K562 (cell line): Measurements from ENCODE around the gene CFAP70. TPM values are rescaled to one million over a fixed set of nuclear protein-coding genes. Genes with fewer than 3 reads are reported as not detected.

Experiments
- ATAC-seq: fragments of 200-7000 bp; cut with Tn5 transposase; 3 replicates; pipeline ENCODE4 v1.9.1; 2020; ENCODE audit warnings: moderate library complexity
- BruUV-seq: library from RNA; stranded (reverse); fragments of 400-500 nt; replicated peaks from 2 replicates; lab custom pipeline; 2021; lab: Mats Ljungman, UMichigan
- CTCF ChIA-PET: fragments of 300-600 bp; formaldehyde crosslinking; extraction: SDS; loops from one replicate; lab custom pipeline; 2021; ENCODE audit warnings: low intra/inter-chr PET ratio; lab: Yijun Ruan, JAX
- POLR2A ChIA-PET: fragments of 300-600, 350-650 bp; sonication (Branson Sonifier 250); formaldehyde crosslinking; extraction: SDS; loops from one replicate; lab custom pipeline; 2021; ENCODE audit warnings: antibody characterized with exemption, inconsistent platforms; lab: Yijun Ruan, JAX
- DNase-seq, 4 experiments: peaks; one replicate each; pipeline versions ENCODE4 v3.0.0 to v3.0.0-alpha.2; 2011 to 2018; ENCODE audit warnings: low spot score in 3 of 4, mixed read lengths in 3 of 4; ENCODE audit errors: extremely low read depth in 1 of 4
- FAIRE-seq: peaks from 2 replicates; lab custom pipeline; 2011; peaks lifted over from hg19 to GRCh38; lab: Jason Lieb, UNC
- H2AFZ ChIP-seq: 2 replicates; pipeline ENCODE4 v1.6.0; 2011; ENCODE audit warnings: low read depth, low read length, control low read depth, inconsistent platforms
- H3K27ac ChIP-seq: fragments of 200-600 bp; 3 replicates; pipeline ENCODE4 v1.8.0; 2011; ENCODE audit warnings: low read depth, mild to moderate bottlenecking, control low read depth, inconsistent platforms, low read length, moderate library complexity, mixed read lengths; ENCODE audit errors: extremely low read depth
- H3K27me3 ChIP-seq, 2 experiments: fragments of 300-600 bp in 1 of 2; 2 replicates in 1 of 2; 3 replicates in 1 of 2; pipeline versions ENCODE4 v1.6.0 to v1.8.0; 2011; ENCODE audit warnings: inconsistent platforms in 2 of 2, low read length in 2 of 2, mild to moderate bottlenecking in 1 of 2, mixed read lengths in 1 of 2, moderate library complexity in 1 of 2; ENCODE audit not compliant: control insufficient read depth in 2 of 2, insufficient read depth in 2 of 2
- H3K36me3 ChIP-seq: fragments of 300-600 bp; 3 replicates; pipeline ENCODE4 v1.8.0; 2011; ENCODE audit warnings: mild to moderate bottlenecking, low read length, inconsistent platforms; ENCODE audit not compliant: control insufficient read depth, insufficient read depth
- H3K4me1 ChIP-seq, 2 experiments: fragments of 200-600 bp in 1 of 2; replicated peaks in 1 of 2; 2 replicates in 1 of 2; 3 replicates in 1 of 2; pipeline versions ENCODE4 v1.5.1 to v1.8.0; 2011; ENCODE audit warnings: inconsistent platforms in 2 of 2, low read length in 2 of 2, mild to moderate bottlenecking in 1 of 2, mixed read lengths in 1 of 2, moderate library complexity in 1 of 2; ENCODE audit not compliant: control insufficient read depth in 2 of 2, insufficient read depth in 2 of 2
- H3K4me2 ChIP-seq: 2 replicates; pipeline ENCODE4 v1.6.1; 2011; ENCODE audit warnings: low read length, control low read depth, inconsistent platforms, mixed read lengths; ENCODE audit not compliant: insufficient read depth
- H3K4me3 ChIP-seq: fragments of 200-600 bp; sonication (generic), shearing (Covaris generic); 2 replicates; pipeline ENCODE4 v1.5.1; 2016; ENCODE audit warnings: control low read depth, inconsistent platforms
- H3K79me2 ChIP-seq: fragments of 200-600 bp; 3 replicates; pipeline ENCODE4 v1.8.0; 2011; ENCODE audit warnings: low read length, inconsistent platforms; ENCODE audit not compliant: control insufficient read depth, insufficient read depth
- H3K9ac ChIP-seq, 2 experiments: 2 replicates each; pipeline versions ENCODE4 v1.6.0 to v1.6.1; 2011; ENCODE audit warnings: low read depth in 2 of 2, low read length in 2 of 2, control low read depth in 1 of 2, inconsistent platforms in 1 of 2, mild to moderate bottlenecking in 1 of 2, mixed read lengths in 1 of 2; ENCODE audit not compliant: insufficient read depth in 1 of 2
- H3K9me1 ChIP-seq: one replicate; pipeline ENCODE4 v1.6.0; 2011; ENCODE audit warnings: inconsistent platforms, mild to moderate bottlenecking, low read length, moderate library complexity; ENCODE audit not compliant: control insufficient read depth, insufficient read depth
- H3K9me3 ChIP-seq: replicated peaks from 2 replicates; pipeline ENCODE4 v1.5.1; 2011; ENCODE audit warnings: low read depth, low read length, inconsistent platforms; ENCODE audit not compliant: control insufficient read depth, insufficient read depth
- H4K20me1 ChIP-seq: replicated peaks from 2 replicates; pipeline ENCODE4 v1.6.1; 2011; ENCODE audit warnings: low read length, inconsistent platforms, mixed read lengths; ENCODE audit not compliant: control insufficient read depth, insufficient read depth
- ARID2 ChIP-seq: fragments of 450-650 bp; IDR thresholded peaks from 2 replicates; pipeline ENCODE4 v1.6.1; 2017; ENCODE audit warnings: antibody characterized with exemption, mild to moderate bottlenecking
- BRCA1 ChIP-seq, 2 experiments: fragments of 450-650 bp in 1 of 2; sonication (generic) in 1 of 2; formaldehyde crosslinking in 1 of 2; IDR thresholded peaks; 2 replicates each; pipeline versions ENCODE4 v1.5.0 to v1.6.1; 2017 to 2020; ENCODE audit warnings: mild to moderate bottlenecking in 1 of 2, missing genetic modification reagents in 1 of 2
- CEBPZ ChIP-seq: fragments of 150-350 bp; IDR thresholded peaks from 2 replicates; pipeline ENCODE4 v1.6.1; 2014; ENCODE audit warnings: low read depth, mild to moderate bottlenecking, low read length, borderline replicate concordance
- ERF ChIP-seq: fragments of 450-650 bp; formaldehyde crosslinking; IDR thresholded peaks from 2 replicates; pipeline ENCODE4 v1.4.0; 2020; ENCODE audit warnings: mild to moderate bottlenecking, mixed read lengths
- FOSL1 ChIP-seq: fragments of 200-800 bp; sonication (Bioruptor generic); conservative IDR thresholded peaks from 2 replicates; pipeline ENCODE4 v1.6.1; 2016; ENCODE audit warnings: missing genetic modification characterization, missing compliant biosample characterization
- IRF1 ChIP-seq: sonication (generic); formaldehyde crosslinking; IDR thresholded peaks from 2 replicates; pipeline ENCODE4 v1.8.0; 2022; ENCODE audit warnings: missing genetic modification reagents, mild to moderate bottlenecking, borderline replicate concordance
- KAT7 ChIP-seq: sonication (generic); formaldehyde crosslinking; IDR thresholded peaks from 2 replicates; pipeline ENCODE4 v1.8.0; 2022; ENCODE audit warnings: missing genetic modification reagents, mild to moderate bottlenecking, borderline replicate concordance
- MECOM ChIP-seq: fragments of 250-450 bp; sonication (Bioruptor Pico); IDR thresholded peaks from 2 replicates; pipeline ENCODE4 v1.8.0; 2022; ENCODE audit warnings: inconsistent platforms
- NEUROD1 ChIP-seq: fragments of 150-350 bp; IDR thresholded peaks from 2 replicates; pipeline ENCODE4 v1.6.1; 2014; ENCODE audit warnings: borderline replicate concordance, low read length, low read depth; ENCODE audit not compliant: partially characterized antibody
- POLR2A ChIP-seq: fragments of 450-650 bp; conservative IDR thresholded peaks from 2 replicates; pipeline ENCODE4 v1.6.1; 2016
- SIRT6 ChIP-seq: IDR thresholded peaks from one replicate; pipeline ENCODE4 v1.6.1; 2012; ENCODE audit warnings: low read depth, mild to moderate bottlenecking, control low read depth, inconsistent platforms, low read length, moderate library complexity
- SPI1 ChIP-seq: IDR thresholded peaks from 2 replicates; pipeline ENCODE4 v1.6.1; 2011; ENCODE audit warnings: low read depth, low read length, control low read depth, borderline replicate concordance
- TRIM25 ChIP-seq: fragments of 450-650 bp; IDR thresholded peaks from 2 replicates; pipeline ENCODE4 v1.7.0; 2016; ENCODE audit warnings: borderline replicate concordance
- TSC22D4 ChIP-seq: fragments of 450-650 bp; IDR thresholded peaks from 2 replicates; pipeline ENCODE4 v1.6.1; 2016; ENCODE audit warnings: missing genetic modification characterization, missing biosample characterization, control low read depth
- ZFPM2 ChIP-seq: fragments of 250-450 bp; sonication (Bioruptor Pico); IDR thresholded peaks from 2 replicates; pipeline ENCODE4 v1.5.1; 2022; ENCODE audit warnings: mild to moderate bottlenecking
- ZNF780A ChIP-seq: fragments of 250-450 bp; sonication (Bioruptor Pico); IDR thresholded peaks from 2 replicates; pipeline ENCODE4 v1.5.0; 2021; ENCODE audit warnings: mild to moderate bottlenecking
- WGBS: fragments of 100-300 bp; shearing (Covaris generic); methylation state at CpG from one replicate; pipeline ENCODE4 v1.1.6; 2016; ENCODE audit warnings: low coverage, mixed read lengths; ENCODE audit not compliant: insufficient coverage; ENCODE audit errors: missing lambda C conversion rate; 5-methylcytosine and 5-hydroxymethylcytosine counted together
- in situ Hi-C: fragments of 300-500 bp; cut with MboI; formaldehyde crosslinking; loops from 4 replicates; pipeline ENCODE4 v1.15.0; 2018; ENCODE audit warnings: inconsistent platforms, mixed read lengths
- intact Hi-C: fragments of 100-400 bp; cut with micrococcal nuclease; formaldehyde crosslinking; loops from 2 replicates; pipeline ENCODE4 v1.14.2; 2022
- polyA plus RNA-seq, 8 experiments: library from polyadenylated mRNA; depleted of rRNA in 4 of 8; stranded (reverse) in 5 of 8; unstranded in 3 of 8; fragments of >200 nt; fragmentation: Nextera tagmentation in 2 of 8; fragmentation: Illumina TruSeq in 1 of 8; extraction: Ambion mirVana in 2 of 8; extraction: Trizol in 1 of 8; gene quantifications; 2 replicates each; pipeline versions ENCODE4 v1.2.1 to v1.2.3, GENCODE V29; 2011 to 2014; ENCODE audit warnings: inconsistent platforms in 1 of 8, missing spikeins in 1 of 8
- total RNA-seq, 7 experiments: library from RNA; depleted of rRNA in 6 of 7; stranded (reverse); fragments of >200 nt in 6 of 7; fragmentation: Illumina TruSeq in 2 of 7; extraction: Trizol in 2 of 7; gene quantifications; 2 replicates each; pipeline versions ENCODE4 v1.2.1 to v1.2.3, GENCODE V29; 2011 to 2021; ENCODE audit warnings: low replicate concordance in 1 of 7

The CFAP70 gene
- total and polyA plus RNA-seq, 9 of the 15 experiments (the other 6 are each of a cell fraction or from before 2014, with no cell fraction given), result 0.27 to 1.6 (median 0.86) TPM

- intact Hi-C loops, result no loop called here
- H4K20me1 ChIP-seq, result no peaks in the 10 kb centered on the region
- peaks cover 93% of the 10 kb centered on the region for H3K36me3 ChIP-seq
- in situ Hi-C loops, result no loop called here
- WGBS, result 95% methylated on average over 7 of the region's 7 CpGs
- no peak overlapping the region for H3K4me2 ChIP-seq
- H3K4me3 ChIP-seq, result no peak overlapping the region
- DNase-seq (no peak), ATAC-seq (no peak), FAIRE-seq (no peak)
- peaks cover 6% of the 10 kb centered on the region; the same call in 2 of the 3 replicates for H3K79me2 ChIP-seq
- TF ChIP-seq POLR2A (no peak), SIRT6 (no peak), BRCA1 (IDR thresholded peaks at IDR 0.05) (no peak), BRCA1 (CRISPR knock-in tag; IDR thresholded peaks at IDR 0.05) (no peak), ERF (CRISPR knock-in tag) (no peak), ZFPM2 (CRISPR knock-in tag) (no peak), FOSL1 (tag) (no peak), ARID2 (no peak), CEBPZ (no peak), KAT7 (CRISPR knock-in tag) (no peak), NEUROD1 (no peak), TSC22D4 (tag) (no peak), ZNF780A (CRISPR knock-in tag) (no peak), MECOM (CRISPR knock-in tag) (no peak), TRIM25 (no peak), IRF1 (no peak), SPI1 (no peak)
- BruUV-seq, result no TSS peak
- ChIA-PET CTCF (no interaction called here), POLR2A (interaction anchor here (0.6 to 1.0 kb wide), 3 partner anchors 107 to 1548 kb away, joined by 3 to 6 read pairs (median 3); no protein-coding TSS in a partner anchor)
- no peaks in the 10 kb centered on the region for H3K4me1 ChIP-seq
- H3K9me1 ChIP-seq, result no peaks in the 10 kb centered on the region
- no peaks in the 10 kb centered on the region for H3K27me3 ChIP-seq
- H3K9ac ChIP-seq, result no peak overlapping the region
- H3K27ac ChIP-seq, result no peak overlapping the region
- H3K9me3 ChIP-seq, result no peaks in the 10 kb centered on the region
- H2AFZ ChIP-seq, result no peak overlapping the region
Observed at GRCh38 chr10:73386583-73386982, 27.9 kb upstream of the CFAP70 start.
